GM10248 (cell line): Measurements from ENCODE around the gene THRA.
A peak's percentile ranks its signal among the peaks of the same experiment; 100 is the strongest.

Experiments used
- CTCF ChIA-PET: fragments of 300-600 bp; sonication (Branson Sonifier 250); formaldehyde crosslinking; extraction: SDS; loops from one replicate; lab custom pipeline; 2021; ENCODE audit warnings: antibody characterized with exemption; lab: Yijun Ruan, JAX
- POLR2A ChIA-PET: fragments of 350-650 bp; sonication (Branson Sonifier 250); formaldehyde crosslinking; extraction: SDS; loops from one replicate; lab custom pipeline; 2020; ENCODE audit warnings: antibody characterized with exemption; lab: Yijun Ruan, JAX
- DNase-seq: peaks from one replicate; pipeline ENCODE4 v3.0.0; 2012; ENCODE audit errors: extremely low spot score
- TF ChIP-seq, protein P1 (sequence below): IDR thresholded peaks from 2 replicates; pipeline ENCODE4 v1.5.1; 2012; ENCODE audit warnings: mild to moderate bottlenecking, low read depth; ENCODE audit errors: extremely low read depth, missing control alignments, control extremely low read depth

Gene THRA

DNA sequence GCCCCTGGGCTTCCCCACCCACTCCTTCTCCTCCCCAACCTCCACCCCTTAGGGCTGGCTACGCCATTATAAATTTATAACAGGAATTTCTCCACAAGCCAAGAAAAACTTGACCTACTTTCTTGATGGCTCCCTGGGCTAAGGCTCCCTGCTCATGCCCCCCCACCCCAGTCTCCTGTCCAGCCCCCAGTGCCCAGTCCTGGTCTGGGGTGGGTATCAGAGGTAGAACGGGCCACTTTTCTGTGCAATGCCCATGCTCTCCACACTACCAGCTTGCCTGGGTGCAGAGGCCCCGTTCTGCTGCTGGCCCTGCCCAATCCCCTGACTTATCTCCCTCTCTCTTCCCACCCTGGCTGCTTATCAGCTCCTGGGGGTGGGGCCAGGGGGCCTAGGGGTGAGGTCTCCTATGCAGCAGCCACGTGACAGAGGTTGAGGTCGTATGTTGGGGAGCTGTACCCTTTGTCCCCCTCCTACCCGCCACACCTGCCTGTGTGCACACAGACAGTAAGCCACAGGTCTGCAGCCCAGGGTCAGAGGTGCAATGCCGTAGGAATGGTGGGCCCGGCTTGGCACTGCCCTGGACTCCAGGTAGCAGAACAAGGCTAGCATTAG, 10.1 kb downstream of the THRA start:
- POLR2A ChIA-PET = no interaction called here
- TF ChIP-seq, protein P1, sequence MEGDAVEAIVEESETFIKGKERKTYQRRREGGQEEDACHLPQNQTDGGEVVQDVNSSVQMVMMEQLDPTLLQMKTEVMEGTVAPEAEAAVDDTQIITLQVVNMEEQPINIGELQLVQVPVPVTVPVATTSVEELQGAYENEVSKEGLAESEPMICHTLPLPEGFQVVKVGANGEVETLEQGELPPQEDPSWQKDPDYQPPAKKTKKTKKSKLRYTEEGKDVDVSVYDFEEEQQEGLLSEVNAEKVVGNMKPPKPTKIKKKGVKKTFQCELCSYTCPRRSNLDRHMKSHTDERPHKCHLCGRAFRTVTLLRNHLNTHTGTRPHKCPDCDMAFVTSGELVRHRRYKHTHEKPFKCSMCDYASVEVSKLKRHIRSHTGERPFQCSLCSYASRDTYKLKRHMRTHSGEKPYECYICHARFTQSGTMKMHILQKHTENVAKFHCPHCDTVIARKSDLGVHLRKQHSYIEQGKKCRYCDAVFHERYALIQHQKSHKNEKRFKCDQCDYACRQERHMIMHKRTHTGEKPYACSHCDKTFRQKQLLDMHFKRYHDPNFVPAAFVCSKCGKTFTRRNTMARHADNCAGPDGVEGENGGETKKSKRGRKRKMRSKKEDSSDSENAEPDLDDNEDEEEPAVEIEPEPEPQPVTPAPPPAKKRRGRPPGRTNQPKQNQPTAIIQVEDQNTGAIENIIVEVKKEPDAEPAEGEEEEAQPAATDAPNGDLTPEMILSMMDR = no peak
- DNase-seq = no peak
- CTCF ChIA-PET = interaction anchor here (1.0 to 9.4 kb wide), 12 partner anchors 11 to 60 kb away, joined by 3 to 215 read pairs (median 14); partner anchors contain the start of genes CSF3, MED24, NR1D1 and THRA

- TF ChIP-seq, protein P1 = no peak
- no peak for DNase-seq
- ChIA-PET CTCF (interaction anchor here (1.0 to 9.4 kb wide), 17 partner anchors 11 to 242 kb away, joined by 3 to 215 read pairs (median 15); partner anchors contain the start of genes CSF3, MED24, NR1D1 and THRA), POLR2A (interaction anchor here (0.6 kb wide), 1 partner anchor 177 kb away, joined by 4 read pairs; no protein-coding TSS in a partner anchor)
Measured at GRCh38 chr17:40073454-40074174, 10.8 kb downstream of the THRA start.

DNA sequence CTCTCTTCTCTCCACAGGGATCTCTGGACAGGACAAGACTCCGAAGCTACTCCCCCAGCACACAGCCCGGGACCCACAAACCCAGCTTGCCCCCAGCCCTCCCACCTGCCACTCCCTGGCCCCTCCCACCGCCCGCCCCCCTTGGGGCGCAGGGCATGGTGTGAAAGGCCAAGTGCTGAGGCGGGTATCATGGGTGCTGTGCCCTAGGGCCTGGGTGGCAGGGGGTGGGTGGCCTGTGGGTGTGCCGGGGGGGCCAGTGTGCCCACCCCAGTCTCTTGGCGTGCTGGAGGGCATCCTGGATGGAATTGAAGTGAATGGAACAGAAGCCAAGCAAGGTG, 11.4 kb downstream of the THRA start:
- ChIA-PET CTCF (interaction anchor here (0.9 to 9.4 kb wide), 19 partner anchors 11 to 452 kb away, joined by 3 to 215 read pairs (median 15); partner anchors contain the start of genes CSF3, MED24, NR1D1 and RARA), POLR2A (no interaction called here)
- DNase-seq = no peak
- TF ChIP-seq, protein P1 = no peak

GRCh38 chr17:40074871-40075200, 12.1 kb downstream of the THRA start:
- POLR2A ChIA-PET = interaction anchor here (0.5 kb wide), 1 partner anchor 252 kb away, joined by 3 read pairs; no protein-coding TSS in a partner anchor
- no peak for DNase-seq
- TF ChIP-seq, protein P1 = no peak
- CTCF ChIA-PET = interaction anchor here (0.6 to 9.4 kb wide), 34 partner anchors 11 to 453 kb away, joined by 3 to 215 read pairs (median 5); partner anchors contain the start of genes CSF3, MED24, NR1D1 and RARA

- peak; percentile 72 for DNase-seq
- CTCF ChIA-PET = interaction anchor here (0.6 to 9.4 kb wide), 43 partner anchors 10 to 509 kb away, joined by 3 to 215 read pairs (median 4); partner anchors contain the start of genes CSF3, MED24, NR1D1 and PSMD3
- TF ChIP-seq, protein P1 = peak; percentile 79
- POLR2A ChIA-PET = no interaction called here
Measured at GRCh38 chr17:40075201-40075941, 12.6 kb downstream of the THRA start.
